ENCODE data around the gene POLD3. TPM values are rescaled to one million over a fixed set of nuclear protein-coding genes. Genes with fewer than 3 reads are reported as not detected.

The POLD3 gene, protein sequence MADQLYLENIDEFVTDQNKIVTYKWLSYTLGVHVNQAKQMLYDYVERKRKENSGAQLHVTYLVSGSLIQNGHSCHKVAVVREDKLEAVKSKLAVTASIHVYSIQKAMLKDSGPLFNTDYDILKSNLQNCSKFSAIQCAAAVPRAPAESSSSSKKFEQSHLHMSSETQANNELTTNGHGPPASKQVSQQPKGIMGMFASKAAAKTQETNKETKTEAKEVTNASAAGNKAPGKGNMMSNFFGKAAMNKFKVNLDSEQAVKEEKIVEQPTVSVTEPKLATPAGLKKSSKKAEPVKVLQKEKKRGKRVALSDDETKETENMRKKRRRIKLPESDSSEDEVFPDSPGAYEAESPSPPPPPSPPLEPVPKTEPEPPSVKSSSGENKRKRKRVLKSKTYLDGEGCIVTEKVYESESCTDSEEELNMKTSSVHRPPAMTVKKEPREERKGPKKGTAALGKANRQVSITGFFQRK
- total RNA-seq: 10 to 100 TPM; 46.6 to 50.0 TPM

DNA sequence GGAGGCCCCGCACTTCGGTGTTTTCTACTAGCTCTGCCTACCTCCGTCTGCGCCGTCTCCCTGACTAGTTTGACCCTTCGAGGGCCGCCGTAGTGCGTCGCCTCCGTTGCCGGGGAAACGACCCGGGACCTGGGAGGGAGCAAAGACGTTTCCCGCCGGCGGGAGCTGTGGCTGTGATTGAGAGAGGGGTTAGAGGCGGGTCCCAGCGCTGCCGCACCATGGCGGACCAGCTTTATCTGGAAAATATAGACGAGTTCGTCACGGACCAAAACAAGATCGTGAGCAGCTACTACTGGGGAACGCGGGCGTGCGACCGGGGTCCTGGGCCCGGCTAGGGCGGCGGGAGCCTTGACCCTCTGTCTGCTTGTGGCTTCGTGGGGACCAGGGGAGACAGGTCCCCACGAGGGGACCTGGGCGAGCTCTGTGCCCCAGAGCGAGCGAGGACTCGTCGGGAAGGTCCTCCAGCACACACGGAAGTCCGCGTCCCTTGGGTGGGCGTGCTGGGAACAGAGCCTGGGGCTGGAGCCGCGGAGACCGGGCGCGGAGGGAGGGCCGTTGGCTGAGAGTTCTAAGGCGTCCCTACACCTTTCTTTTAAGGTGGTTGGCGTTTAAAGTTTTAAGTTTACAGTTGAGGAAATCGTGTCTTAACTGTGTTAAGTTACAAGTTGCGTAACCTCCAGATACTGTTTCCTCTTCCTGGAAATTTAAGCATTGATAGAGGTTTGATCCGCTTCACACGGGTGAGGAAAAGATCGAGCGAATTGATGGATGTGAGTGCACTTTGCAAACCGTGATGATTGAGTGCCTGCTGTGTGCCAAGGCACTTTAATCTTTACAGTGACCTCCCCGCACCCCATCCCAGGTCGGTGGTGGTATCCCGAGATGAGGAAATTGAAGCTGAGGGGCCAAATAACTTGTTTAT is at the start of gene POLD3:
POLD3 (plus strand) TSS at position 142 of the 922 bp plus-strand sequence; CDS start at position 219, 77 bp downstream.
- peak within 1 kb of the TSS; percentile 89 for H3K27ac Mint-ChIP-seq
- DNase-seq: peak; percentile 93
- H3K27me3 Mint-ChIP-seq: peaks cover 6% of the 10 kb centered on the region
- peak; percentile 97 for ATAC-seq (ENCODE audit: low read depth)
- POLR2A ChIA-PET: interaction anchor here (0.7 to 2.9 kb wide), 7 partner anchors 13 to 394 kb away, joined by 3 to 15 read pairs (median 5); partner anchors contain the start of genes LIPT2 and PGM2L1
- peak within 1 kb of the TSS; percentile 93 for H3K4me3 Mint-ChIP-seq
- H3K36me3 Mint-ChIP-seq: peaks cover 32% of the 10 kb centered on the region
- peaks cover 1% of the 10 kb centered on the region for H3K9me3 Mint-ChIP-seq
- peaks cover 18% of the 10 kb centered on the region for H3K4me1 Mint-ChIP-seq

DNA sequence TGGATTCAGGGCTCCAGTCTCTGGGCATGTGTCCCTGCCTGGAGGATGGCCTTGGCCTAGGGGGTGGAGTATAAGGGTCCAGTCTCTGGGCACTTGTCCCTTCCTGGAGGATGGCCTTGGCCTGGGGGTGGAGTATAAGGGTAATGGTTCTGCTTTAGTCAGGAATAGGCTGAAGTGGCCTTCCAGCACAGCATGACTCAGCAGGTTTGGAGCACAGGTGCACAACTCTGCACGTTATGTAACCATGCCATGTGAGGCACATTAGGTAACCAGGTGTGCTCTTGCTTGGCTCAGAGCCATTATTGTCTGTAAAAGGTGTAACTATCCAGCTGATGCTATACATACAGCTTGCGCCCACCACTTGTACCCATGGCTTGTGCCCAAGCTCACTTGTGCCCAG is 48.4 kb upstream of the POLD3 start:
- ATAC-seq (ENCODE audit: low read depth) (no peak), DNase-seq (no peak)
- Mint-ChIP-seq H3K27ac (peak overlapping the region; percentile 46), H3K36me3 (no peaks in the 10 kb centered on the region), H3K4me1 (no peaks in the 10 kb centered on the region), H3K9me3 (peaks cover 15% of the 10 kb centered on the region), H3K27me3 (no peaks in the 10 kb centered on the region), H3K4me3 (no peak overlapping the region)
- POLR2A ChIA-PET: no interaction called here

DNA sequence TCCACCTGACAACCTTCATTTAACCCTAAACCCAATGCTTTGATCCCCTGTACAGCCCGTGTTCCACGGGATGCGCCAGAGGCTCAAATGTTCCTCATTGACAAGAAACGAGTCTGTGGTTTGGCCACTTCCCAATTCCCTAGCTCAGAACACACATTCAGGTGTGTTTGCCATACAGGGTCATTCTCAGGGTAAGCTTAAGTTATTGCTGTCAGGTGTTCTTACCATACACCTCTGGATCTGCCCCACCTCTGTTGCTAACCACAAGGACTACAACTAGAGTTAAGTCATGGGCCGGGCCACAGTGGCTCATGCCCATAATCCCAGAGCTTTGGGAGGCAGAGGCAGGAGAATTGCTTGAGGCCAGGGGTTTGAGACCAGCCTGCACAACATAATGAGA is 45.6 kb upstream of the POLD3 start:
- Mint-ChIP-seq H3K9me3 (peaks cover 15% of the 10 kb centered on the region), H3K27me3 (peaks cover 8% of the 10 kb centered on the region), H3K4me1 (no peaks in the 10 kb centered on the region), H3K4me3 (no peak overlapping the region), H3K27ac (no peak overlapping the region), H3K36me3 (no peaks in the 10 kb centered on the region)
- ATAC-seq (ENCODE audit: low read depth) (no peak), DNase-seq (no peak)
- POLR2A ChIA-PET: no interaction called here

DNA sequence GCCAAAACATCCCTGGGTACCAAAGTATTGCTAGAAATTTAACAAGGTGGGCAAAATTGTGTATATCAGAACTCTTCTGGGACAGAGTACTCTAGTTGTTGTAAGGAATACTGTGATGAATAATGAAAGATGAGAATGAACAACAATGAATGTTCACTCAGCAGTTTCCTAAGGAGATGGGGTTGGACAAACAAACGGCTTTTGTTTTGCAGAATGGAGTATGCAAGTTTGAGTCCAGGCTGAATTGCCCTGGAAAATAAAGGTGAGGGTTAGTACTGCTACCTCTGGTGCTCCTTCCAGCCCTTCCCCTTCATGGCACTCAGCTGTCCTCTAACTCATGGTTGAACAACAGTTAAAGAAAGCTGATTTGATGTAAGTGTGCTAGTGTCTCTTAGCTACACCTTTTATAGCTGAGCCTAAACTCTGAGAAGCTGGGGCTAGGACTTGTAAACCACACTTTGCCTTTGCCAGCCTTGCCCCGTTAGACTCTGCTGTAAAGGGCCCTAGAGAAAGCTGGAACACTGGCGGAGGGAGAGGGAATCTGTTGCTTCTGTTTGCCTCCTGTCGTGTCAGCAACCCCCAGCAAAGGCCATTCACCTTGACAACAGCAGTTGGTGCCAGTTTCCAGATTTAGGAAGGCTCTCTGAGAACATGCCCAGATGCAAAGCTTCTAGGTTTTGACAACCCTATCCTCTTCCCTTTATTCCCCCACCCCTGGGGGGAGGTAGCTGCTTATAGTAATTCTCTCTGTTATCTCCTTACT is 41.2 kb upstream of the POLD3 start:
- H3K27ac Mint-ChIP-seq: no peak overlapping the region

DNA sequence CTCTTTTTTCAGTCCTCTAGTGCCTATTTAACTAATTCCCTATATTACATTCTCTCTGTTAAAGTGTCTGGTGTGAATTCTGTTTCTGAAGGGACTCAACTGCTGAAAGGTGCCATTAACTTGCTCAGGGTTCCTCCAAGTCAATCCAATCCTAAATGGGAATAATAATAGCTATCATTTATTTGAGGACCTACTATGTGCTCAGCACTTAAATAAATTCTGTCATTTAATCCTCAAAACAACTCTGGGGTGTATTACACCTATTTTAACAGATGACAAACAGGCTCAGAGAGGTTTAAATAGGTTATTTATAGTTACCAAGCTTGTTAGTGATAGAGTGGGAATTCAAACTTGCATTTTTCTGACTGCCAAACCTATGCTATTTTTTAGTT is 40.6 kb upstream of the POLD3 start:
- Mint-ChIP-seq H3K27ac (no peak overlapping the region), H3K4me3 (no peak overlapping the region), H3K9me3 (no peaks in the 10 kb centered on the region), H3K27me3 (peaks cover 17% of the 10 kb centered on the region), H3K4me1 (no peaks in the 10 kb centered on the region), H3K36me3 (no peaks in the 10 kb centered on the region)
- ATAC-seq (ENCODE audit: low read depth): no peak
- POLR2A ChIA-PET: no interaction called here
- no peak for DNase-seq

More for the DNA sequence above, 41.2 kb upstream of the POLD3 start:
- Mint-ChIP-seq H3K9me3 (no peaks in the 10 kb centered on the region), H3K27me3 (peaks cover 17% of the 10 kb centered on the region), H3K4me1 (no peaks in the 10 kb centered on the region), H3K36me3 (no peaks in the 10 kb centered on the region), H3K4me3 (no peak overlapping the region)
- POLR2A ChIA-PET: no interaction called here
- ATAC-seq (ENCODE audit: low read depth): no peak
- DNase-seq: no peak

DNA sequence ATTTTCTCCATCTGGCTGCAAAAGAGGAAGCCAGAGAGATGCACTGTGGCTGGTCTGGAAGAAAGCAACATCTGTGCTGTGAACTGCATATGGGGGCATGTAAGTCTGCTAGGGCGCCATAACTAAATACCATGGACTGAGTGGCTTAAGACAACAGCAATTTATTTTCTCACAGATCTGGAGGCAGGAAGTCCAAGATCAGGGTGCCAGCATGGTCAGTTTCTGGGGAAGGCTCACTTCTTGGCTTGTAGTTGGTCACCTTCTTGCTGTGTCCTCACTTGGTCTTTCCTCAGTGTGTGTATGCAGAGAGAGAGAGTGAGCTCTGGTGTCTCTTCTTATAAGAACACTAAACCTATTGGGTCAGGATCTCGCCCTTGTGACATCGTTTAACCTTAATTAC is 34.9 kb upstream of the POLD3 start:
- POLR2A ChIA-PET: interaction anchor here (0.6 kb wide), 1 partner anchor 865 kb away, joined by 4 read pairs; no protein-coding TSS in a partner anchor

DNA sequence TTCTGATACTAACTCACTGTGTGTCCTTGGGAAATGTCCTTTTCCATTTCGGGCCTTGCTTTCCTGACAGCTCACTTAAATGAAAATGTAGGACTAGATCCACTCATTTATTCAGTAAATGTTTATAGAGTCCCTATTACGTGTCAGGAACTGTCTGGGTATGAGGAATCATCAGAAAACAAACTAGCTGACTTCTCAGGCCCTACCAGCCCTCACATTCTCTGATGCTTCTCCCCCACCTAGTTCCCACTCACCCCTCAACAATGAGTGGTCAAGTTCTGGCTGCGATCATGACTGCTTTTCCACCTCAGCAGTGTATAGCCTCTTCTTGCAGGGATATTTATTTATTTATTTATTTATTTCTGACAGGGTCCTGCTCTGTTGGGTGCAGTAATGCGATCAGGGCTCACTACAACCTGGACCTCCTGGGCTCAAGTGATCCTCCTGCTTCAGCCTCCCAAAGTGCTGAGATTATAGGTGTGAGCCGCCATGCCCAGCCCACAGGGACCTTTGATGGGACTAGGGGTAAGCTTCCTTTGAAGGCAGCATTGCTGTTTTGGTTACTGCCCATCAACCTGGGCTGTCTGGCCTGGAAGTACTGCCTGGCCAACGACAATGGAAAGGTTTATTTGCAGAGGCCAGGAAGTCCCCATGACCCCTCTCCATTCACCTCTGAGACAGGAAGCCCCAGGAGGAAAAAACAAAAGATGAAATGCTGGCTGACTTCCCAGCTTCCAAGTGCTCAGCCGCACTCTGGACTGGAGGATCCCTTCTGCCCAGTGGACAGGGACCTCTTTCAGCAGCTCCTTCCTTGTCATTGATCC is 33.1 kb upstream of the POLD3 start:
- Mint-ChIP-seq H3K27ac (no peak overlapping the region), H3K4me1 (no peaks in the 10 kb centered on the region), H3K9me3 (no peaks in the 10 kb centered on the region), H3K4me3 (no peak overlapping the region), H3K27me3 (peaks cover 15% of the 10 kb centered on the region), H3K36me3 (no peaks in the 10 kb centered on the region)
- POLR2A ChIA-PET: no interaction called here
- ATAC-seq (ENCODE audit: low read depth): no peak
- no peak for DNase-seq

More for the DNA sequence above, 34.9 kb upstream of the POLD3 start:
- Mint-ChIP-seq H3K4me1 (no peaks in the 10 kb centered on the region), H3K36me3 (no peaks in the 10 kb centered on the region), H3K27ac (no peak overlapping the region), H3K4me3 (no peak overlapping the region), H3K9me3 (no peaks in the 10 kb centered on the region), H3K27me3 (peaks cover 12% of the 10 kb centered on the region)
- ATAC-seq (ENCODE audit: low read depth): no peak
- no peak for DNase-seq

DNA sequence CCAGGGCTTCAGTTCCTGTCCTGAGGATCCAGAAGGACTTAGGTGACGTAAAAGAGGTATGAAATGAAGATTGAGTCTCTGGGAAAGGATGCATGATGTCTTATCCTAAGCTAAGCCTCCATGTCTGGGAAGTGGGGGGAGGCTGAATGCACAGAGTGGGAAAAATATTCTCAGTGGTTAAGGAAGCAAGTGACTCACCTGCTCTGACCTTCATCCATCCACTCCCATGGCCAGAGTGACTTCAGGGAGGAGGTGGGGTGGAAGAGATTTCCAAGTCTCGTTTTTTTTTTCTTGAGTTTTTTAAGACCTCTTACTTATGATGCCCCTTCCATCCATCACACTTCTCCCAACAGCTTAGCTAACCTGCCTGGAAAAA is 32.5 kb upstream of the POLD3 start:
- ATAC-seq (ENCODE audit: low read depth) (no peak), DNase-seq (no peak)
- POLR2A ChIA-PET: no interaction called here
- Mint-ChIP-seq H3K27ac (no peak overlapping the region), H3K36me3 (no peaks in the 10 kb centered on the region), H3K9me3 (no peaks in the 10 kb centered on the region), H3K4me1 (no peaks in the 10 kb centered on the region), H3K27me3 (peaks cover 12% of the 10 kb centered on the region), H3K4me3 (no peak overlapping the region)

DNA sequence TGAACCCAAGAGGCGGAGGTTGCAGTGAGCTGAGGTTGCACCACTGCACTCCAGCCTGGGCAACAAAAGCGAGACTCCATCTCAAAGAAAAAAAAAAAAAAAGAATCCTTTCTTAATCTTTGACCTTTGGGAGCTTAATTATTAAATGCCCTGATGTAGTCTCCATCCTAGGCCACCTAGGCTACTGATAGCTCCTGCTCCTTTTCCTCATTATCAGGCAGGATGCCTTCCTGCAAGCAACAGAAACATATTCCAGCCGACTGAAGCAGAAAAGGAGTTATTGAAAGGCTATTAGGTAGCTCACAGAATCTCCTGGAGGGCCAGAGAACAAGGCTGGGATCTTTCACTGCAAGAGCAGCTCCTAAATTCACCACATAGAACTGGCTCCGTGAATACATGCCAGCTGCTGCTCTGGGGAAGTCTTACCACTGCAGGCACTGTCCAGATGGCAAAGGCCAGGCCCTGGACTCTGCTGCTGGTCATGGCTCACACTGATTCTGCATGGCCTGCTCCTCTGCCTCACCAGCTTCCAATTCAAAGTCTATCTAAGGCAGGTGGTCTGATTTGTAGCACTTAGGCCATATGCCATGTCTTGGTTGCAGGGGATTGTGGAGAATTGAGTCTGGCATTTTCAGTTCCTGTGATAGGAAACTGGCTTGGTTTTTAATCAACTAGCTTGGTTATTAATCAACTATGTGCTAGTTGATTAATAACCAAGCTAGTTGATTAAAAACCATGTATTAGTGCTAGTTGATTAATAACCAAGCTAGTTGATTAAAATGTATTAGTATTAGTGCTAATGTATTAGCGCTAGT is 26.0 kb upstream of the POLD3 start:
- Mint-ChIP-seq H3K27ac (no peak overlapping the region), H3K4me3 (no peak overlapping the region), H3K36me3 (no peaks in the 10 kb centered on the region), H3K4me1 (no peaks in the 10 kb centered on the region), H3K9me3 (no peaks in the 10 kb centered on the region), H3K27me3 (peaks cover 10% of the 10 kb centered on the region)
- POLR2A ChIA-PET: no interaction called here
- ATAC-seq (ENCODE audit: low read depth) (no peak), DNase-seq (no peak)

DNA sequence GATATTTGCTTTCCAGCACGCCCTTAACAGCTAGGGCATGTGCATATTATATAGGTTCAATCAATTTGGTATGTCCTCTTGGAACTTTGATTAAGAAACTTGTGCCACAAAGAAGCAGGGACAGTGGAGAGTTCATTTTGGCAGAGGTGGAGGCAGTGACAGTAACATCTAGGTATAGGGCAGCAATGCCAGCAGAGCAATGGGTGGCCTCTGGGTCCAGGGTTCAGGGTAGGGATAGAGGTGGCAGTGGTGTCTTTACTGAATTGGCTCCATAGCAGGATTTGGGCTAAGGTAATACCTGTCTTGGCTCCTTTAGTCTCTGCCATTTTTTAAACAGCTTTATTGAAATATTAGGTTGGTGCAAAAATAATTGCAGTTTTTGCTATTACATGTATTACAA is 24.4 kb upstream of the POLD3 start:
- DNase-seq: no peak
- no peaks in the 10 kb centered on the region for H3K9me3 Mint-ChIP-seq

DNA sequence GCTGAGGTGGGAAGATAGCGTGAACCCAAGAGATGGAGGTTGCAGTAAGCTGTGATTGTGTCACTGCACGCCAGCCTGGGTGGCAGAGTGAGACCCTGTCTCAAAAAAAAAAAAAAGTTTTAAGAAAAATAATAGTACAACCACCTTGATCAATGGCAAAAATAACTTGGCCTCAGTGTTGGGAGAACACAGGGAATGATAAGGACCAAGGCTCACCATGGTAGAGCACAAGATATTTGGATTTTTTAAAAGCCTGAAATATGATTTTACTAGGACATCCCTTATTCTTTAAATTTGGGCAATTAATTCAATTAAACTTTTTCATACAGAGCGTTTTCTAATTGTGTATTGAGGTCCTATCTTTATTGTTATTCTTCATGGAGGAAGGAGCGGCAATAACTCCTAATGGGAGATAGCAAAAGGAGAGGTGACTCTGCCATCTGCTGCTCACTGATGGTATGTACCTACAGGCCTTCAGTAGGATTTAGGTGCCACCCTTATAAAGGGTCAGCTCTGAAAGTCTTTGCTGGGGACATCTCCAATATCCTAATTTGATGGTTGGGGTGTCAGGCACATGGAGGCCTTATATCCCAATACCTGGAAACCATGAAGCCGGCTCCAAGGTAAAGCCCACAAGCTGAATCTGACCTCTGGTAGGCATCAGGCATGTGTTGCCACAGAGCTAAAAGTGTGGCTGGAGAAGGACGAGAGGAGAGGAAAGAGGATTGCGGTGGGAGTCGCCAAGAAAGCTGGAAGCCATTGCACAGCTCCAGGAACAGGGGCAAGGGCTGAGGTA is 21.9 kb upstream of the POLD3 start:
- Mint-ChIP-seq H3K27me3 (peaks cover 11% of the 10 kb centered on the region), H3K4me3 (no peak overlapping the region), H3K9me3 (no peaks in the 10 kb centered on the region), H3K36me3 (no peaks in the 10 kb centered on the region), H3K4me1 (no peaks in the 10 kb centered on the region), H3K27ac (no peak overlapping the region)
- DNase-seq (no peak), ATAC-seq (ENCODE audit: low read depth) (no peak)
- POLR2A ChIA-PET: interaction anchor here (0.7 to 1.8 kb wide), 2 partner anchors 22 to 779 kb away, joined by 3 to 4 read pairs; partner anchors contain the start of gene POLD3

More for the DNA sequence above, 24.4 kb upstream of the POLD3 start:
- no peak for ATAC-seq (ENCODE audit: low read depth)
- H3K4me3 Mint-ChIP-seq: no peak overlapping the region
- H3K36me3 Mint-ChIP-seq: no peaks in the 10 kb centered on the region
- POLR2A ChIA-PET: no interaction called here
- peaks cover 13% of the 10 kb centered on the region for H3K27me3 Mint-ChIP-seq
- H3K27ac Mint-ChIP-seq: no peak overlapping the region
- H3K4me1 Mint-ChIP-seq: no peaks in the 10 kb centered on the region
